Memory B cell (primary cell): ENCODE data around the gene IQSEC1.

Source experiments
- ATAC-seq: fragments of 150-1000 bp; cut with Tn5 transposase; 2 replicates; pipeline ENCODE4 v1.10.0; 2021; ENCODE audit warnings: low read depth, mild to moderate bottlenecking, moderate library complexity
- DNase-seq, 2 donors: peaks; one replicate each; pipeline ENCODE4 v3.0.0; 2022; ENCODE audit warnings: low spot score in 2 of 2
- H3K27ac Mint-ChIP-seq: one replicate; pipeline ENCODE4 v1.8.0; 2022; ENCODE audit warnings: mild to moderate bottlenecking, moderate library complexity, mixed read lengths
- H3K27me3 Mint-ChIP-seq: one replicate; pipeline ENCODE4 v1.8.0; 2022; ENCODE audit warnings: mixed read lengths
- H3K36me3 Mint-ChIP-seq: one replicate; pipeline ENCODE4 v1.8.0; 2022; ENCODE audit warnings: mild to moderate bottlenecking, mixed read lengths
- H3K4me1 Mint-ChIP-seq: one replicate; pipeline ENCODE4 v1.8.0; 2022; ENCODE audit warnings: mixed read lengths
- H3K4me3 Mint-ChIP-seq: one replicate; pipeline ENCODE4 v1.8.0; 2022; ENCODE audit warnings: mild to moderate bottlenecking, moderate library complexity, mixed read lengths
- H3K9me3 Mint-ChIP-seq: one replicate; pipeline ENCODE4 v1.8.0; 2022; ENCODE audit warnings: mixed read lengths

Gene IQSEC1

GRCh38 chr3:13049400-13049799, 23.8 kb downstream of the IQSEC1 start:
- H3K4me1 Mint-ChIP-seq: peaks cover 46% of the 10 kb centered on the region
- no peak overlapping the region for H3K4me3 Mint-ChIP-seq
- no peaks in the 10 kb centered on the region for H3K36me3 Mint-ChIP-seq
- ATAC-seq (no peak), DNase-seq (no peak)
- H3K27ac Mint-ChIP-seq: peak overlapping the region; percentile 2
- H3K27me3 Mint-ChIP-seq: no peaks in the 10 kb centered on the region
- H3K9me3 Mint-ChIP-seq: no peaks in the 10 kb centered on the region

GRCh38 chr3:13047296-13048165, 25.7 kb downstream of the IQSEC1 start:
- H3K36me3 Mint-ChIP-seq: peaks cover 2% of the 10 kb centered on the region
- no peak for ATAC-seq
- H3K9me3 Mint-ChIP-seq: no peaks in the 10 kb centered on the region
- no peaks in the 10 kb centered on the region for H3K27me3 Mint-ChIP-seq
- peaks cover 47% of the 10 kb centered on the region for H3K4me1 Mint-ChIP-seq
- no peak overlapping the region for H3K4me3 Mint-ChIP-seq
- H3K27ac Mint-ChIP-seq: peak overlapping the region; percentile 90
- no peak for DNase-seq

- Mint-ChIP-seq H3K4me3 (peak overlapping the region; percentile 63), H3K36me3 (peaks cover 2% of the 10 kb centered on the region), H3K9me3 (no peaks in the 10 kb centered on the region), H3K27me3 (no peaks in the 10 kb centered on the region), H3K27ac (peak overlapping the region; percentile 90), H3K4me1 (peaks cover 43% of the 10 kb centered on the region)
- DNase-seq: no peak
- ATAC-seq: peak; percentile 51
Measured at GRCh38 chr3:13046569-13047274, 26.5 kb downstream of the IQSEC1 start.

GRCh38 chr3:13045904-13046568, 27.2 kb downstream of the IQSEC1 start:
- peak overlapping the region; percentile 63 for H3K4me3 Mint-ChIP-seq
- no peaks in the 10 kb centered on the region for H3K9me3 Mint-ChIP-seq
- peaks cover 2% of the 10 kb centered on the region for H3K36me3 Mint-ChIP-seq
- peak; percentile 62 for DNase-seq
- ATAC-seq: peak; percentile 93
- H3K4me1 Mint-ChIP-seq: peaks cover 42% of the 10 kb centered on the region
- no peaks in the 10 kb centered on the region for H3K27me3 Mint-ChIP-seq
- H3K27ac Mint-ChIP-seq: peak overlapping the region; percentile 90

GRCh38 chr3:13045241-13045903, 27.9 kb downstream of the IQSEC1 start:
- H3K27ac Mint-ChIP-seq: peak overlapping the region; percentile 90
- peaks cover 45% of the 10 kb centered on the region for H3K4me1 Mint-ChIP-seq

GRCh38 chr3:13044496-13045240, 28.6 kb downstream of the IQSEC1 start:
- H3K4me3 Mint-ChIP-seq: no peak overlapping the region
- peaks cover 53% of the 10 kb centered on the region for H3K4me1 Mint-ChIP-seq
- no peaks in the 10 kb centered on the region for H3K27me3 Mint-ChIP-seq
- ATAC-seq: no peak
- H3K9me3 Mint-ChIP-seq: no peaks in the 10 kb centered on the region
- H3K36me3 Mint-ChIP-seq: peaks cover 2% of the 10 kb centered on the region
- DNase-seq: no peak
- peak overlapping the region; percentile 79 for H3K27ac Mint-ChIP-seq

More at GRCh38 chr3:13045241-13045903, 27.9 kb downstream of the IQSEC1 start:
- Mint-ChIP-seq H3K9me3 (no peaks in the 10 kb centered on the region), H3K4me3 (no peak overlapping the region), H3K27me3 (no peaks in the 10 kb centered on the region), H3K36me3 (peaks cover 2% of the 10 kb centered on the region)
- ATAC-seq (no peak), DNase-seq (no peak)

- DNase-seq (no peak), ATAC-seq (no peak)
- Mint-ChIP-seq H3K27me3 (no peaks in the 10 kb centered on the region), H3K4me3 (no peak overlapping the region), H3K9me3 (no peaks in the 10 kb centered on the region), H3K4me1 (peaks cover 46% of the 10 kb centered on the region), H3K27ac (peak overlapping the region; percentile 76), H3K36me3 (peaks cover 2% of the 10 kb centered on the region)
Measured at GRCh38 chr3:13043656-13044055, 29.6 kb downstream of the IQSEC1 start.

- no peak for DNase-seq
- Mint-ChIP-seq H3K9me3 (no peaks in the 10 kb centered on the region), H3K27me3 (no peaks in the 10 kb centered on the region), H3K36me3 (peaks cover 2% of the 10 kb centered on the region), H3K4me1 (peaks cover 38% of the 10 kb centered on the region), H3K4me3 (no peak overlapping the region), H3K27ac (peak overlapping the region; percentile 76)
- no peak for ATAC-seq
Measured at GRCh38 chr3:13042715-13043271, 30.4 kb downstream of the IQSEC1 start.

GRCh38 chr3:13042127-13042701, 31.0 kb downstream of the IQSEC1 start:
- ATAC-seq (no peak), DNase-seq (no peak)
- Mint-ChIP-seq H3K9me3 (no peaks in the 10 kb centered on the region), H3K36me3 (peaks cover 2% of the 10 kb centered on the region), H3K27me3 (no peaks in the 10 kb centered on the region), H3K27ac (no peak overlapping the region), H3K4me1 (peaks cover 37% of the 10 kb centered on the region), H3K4me3 (no peak overlapping the region)

- Mint-ChIP-seq H3K27me3 (no peaks in the 10 kb centered on the region), H3K27ac (peak overlapping the region; percentile 45), H3K4me3 (no peak overlapping the region), H3K36me3 (peaks cover 2% of the 10 kb centered on the region), H3K4me1 (peaks cover 28% of the 10 kb centered on the region), H3K9me3 (no peaks in the 10 kb centered on the region)
- ATAC-seq: no peak
- no peak for DNase-seq
Measured at GRCh38 chr3:13041113-13041776, 32.0 kb downstream of the IQSEC1 start.

- peaks cover 21% of the 10 kb centered on the region for H3K4me1 Mint-ChIP-seq
- H3K27me3 Mint-ChIP-seq: no peaks in the 10 kb centered on the region
- no peaks in the 10 kb centered on the region for H3K9me3 Mint-ChIP-seq
- peak overlapping the region; percentile 65 for H3K27ac Mint-ChIP-seq
- peak overlapping the region; percentile 32 for H3K4me3 Mint-ChIP-seq
- ATAC-seq (peak; percentile 98), DNase-seq (peak in 1 of 2 donors; percentile 45)
- peaks cover 2% of the 10 kb centered on the region for H3K36me3 Mint-ChIP-seq
Measured at GRCh38 chr3:13040361-13041074, 32.7 kb downstream of the IQSEC1 start.
